ENCODE results near the gene TENM4. TPM values are rescaled to one million over a fixed set of nuclear protein-coding genes. Genes with fewer than 3 reads are reported as not detected.

TENM4 gene
- total and polyA plus RNA-seq, 2 of the 13 experiments (the other 11 are each of a cell fraction or from before 2014, with no cell fraction given): not detected

GRCh38 chr11:78925387-78925786 is 515.4 kb downstream of the TENM4 start:
- no peak for TF ChIP-seq IRX3 (CRISPR knock-in tag; IDR thresholded peaks at IDR 0.05; ENCODE audit: borderline replicate concordance, low read depth)
- Histone ChIP-seq H3K4me2 (ENCODE audit: low read depth, low read length) (no peak overlapping the region), H3K4me3 (replicated peaks in 1 of 3; ENCODE audit: insufficient read depth in 1 of 3, low read depth in 2 of 3, low read length in 3 of 3) (no peak overlapping the region), H3K27ac (ENCODE audit: extremely low read length, insufficient read depth, low read length) (no peak overlapping the region), H3K4me1 (ENCODE audit: insufficient read depth, low read length) (no peaks in the 10 kb centered on the region), H3K36me3 (replicated peaks in 1 of 2; ENCODE audit: control insufficient read depth in 1 of 2, insufficient read depth in 2 of 2, low read length in 2 of 2) (no peaks in the 10 kb centered on the region), H2AFZ (ENCODE audit: low read length) (no peak overlapping the region), H3K9ac (ENCODE audit: insufficient read depth, low read depth, low read length) (no peak overlapping the region), H3K9me3 (ENCODE audit: low read length) (no peaks in the 10 kb centered on the region), H3K27me3 (ENCODE audit: control insufficient read depth in 1 of 2, insufficient read depth in 2 of 2, low read length in 2 of 2) (peaks cover 1 to 19% of the 10 kb centered on the region in 2 experiments; a peak in 4 of 5 replicates), H4K20me1 (ENCODE audit: insufficient read depth, low read length) (no peaks in the 10 kb centered on the region), H3K79me2 (ENCODE audit: insufficient read depth, low read length) (no peaks in the 10 kb centered on the region)
- in situ Hi-C loops (cut with HindIII; ENCODE audit: extremely low pct_ligation_motif_present, low pct_unique_long_range_greater_than_20kb): no loop called here
- ATAC-seq: no peak
- no peak for FAIRE-seq
- no peak for DNase-seq (ENCODE audit: low spot score)
- POLR2A ChIA-PET: no interaction called here
- CTCF ChIA-PET (ENCODE audit: low intra/inter-chr PET ratio, low total read pairs): no interaction called here
- WGBS (ENCODE audit: low lambda C conversion rate): 0% methylated on average over 2 of the region's 2 CpGs
- intact Hi-C loops (cut with micrococcal nuclease; ENCODE audit: unreplicated experiment): no loop called here
- BruUV-seq (replicated peaks): no TSS peak

GRCh38 chr11:78922859-78923625 is 517.8 kb downstream of the TENM4 start:
- intact Hi-C loops (cut with micrococcal nuclease; ENCODE audit: unreplicated experiment) (no loop called here), in situ Hi-C loops (cut with HindIII; ENCODE audit: extremely low pct_ligation_motif_present, low pct_unique_long_range_greater_than_20kb) (no loop called here)
- no TSS peak for BruUV-seq (replicated peaks)
- Histone ChIP-seq H3K27ac (ENCODE audit: extremely low read length, insufficient read depth, low read length) (no peak overlapping the region), H3K27me3 (ENCODE audit: control insufficient read depth in 1 of 2, insufficient read depth in 2 of 2, low read length in 2 of 2) (peaks cover 1 to 21% of the 10 kb centered on the region in 2 experiments; a peak in 4 of 5 replicates), H2AFZ (ENCODE audit: low read length) (no peak overlapping the region), H3K79me2 (ENCODE audit: insufficient read depth, low read length) (no peaks in the 10 kb centered on the region), H3K9me3 (ENCODE audit: low read length) (no peaks in the 10 kb centered on the region), H3K4me1 (ENCODE audit: insufficient read depth, low read length) (no peaks in the 10 kb centered on the region), H3K4me2 (ENCODE audit: low read depth, low read length) (no peak overlapping the region), H4K20me1 (ENCODE audit: insufficient read depth, low read length) (no peaks in the 10 kb centered on the region), H3K9ac (ENCODE audit: insufficient read depth, low read depth, low read length) (no peak overlapping the region), H3K4me3 (replicated peaks in 1 of 3; ENCODE audit: insufficient read depth in 1 of 3, low read depth in 2 of 3, low read length in 3 of 3) (no peak overlapping the region), H3K36me3 (replicated peaks in 1 of 2; ENCODE audit: control insufficient read depth in 1 of 2, insufficient read depth in 2 of 2, low read length in 2 of 2) (no peaks in the 10 kb centered on the region)
- ATAC-seq (no peak), DNase-seq (ENCODE audit: low spot score) (no peak), FAIRE-seq (no peak)
- ChIA-PET POLR2A (no interaction called here), CTCF (ENCODE audit: low intra/inter-chr PET ratio, low total read pairs) (no interaction called here)
- WGBS (ENCODE audit: low lambda C conversion rate): 29% methylated on average over 5 of the region's 5 CpGs
- TF ChIP-seq ZMYM4 (CRISPR knock-in tag; IDR thresholded peaks at IDR 0.05): no peak
- no peak for TF ChIP-seq KIAA2018 (CRISPR knock-in tag; IDR thresholded peaks at IDR 0.05; ENCODE audit: borderline replicate concordance)
- TF ChIP-seq IRF2 (CRISPR knock-in tag; IDR thresholded peaks at IDR 0.05): no peak
- no peak for TF ChIP-seq ZNF552 (CRISPR knock-in tag; IDR thresholded peaks at IDR 0.05; ENCODE audit: borderline replicate concordance)
- TF ChIP-seq MXD1 (CRISPR knock-in tag; IDR thresholded peaks at IDR 0.05): no peak
- TF ChIP-seq ZNF136 (CRISPR knock-in tag; IDR thresholded peaks at IDR 0.05; ENCODE audit: low read depth): no peak
- no peak for TF ChIP-seq MAF1 (CRISPR knock-in tag; IDR thresholded peaks at IDR 0.05; ENCODE audit: borderline replicate concordance)
- TF ChIP-seq ZSCAN21 (CRISPR knock-in tag; IDR thresholded peaks at IDR 0.05; ENCODE audit: borderline replicate concordance): no peak

Data from HepG2 (cell line).